Thyroid gland (tissue), 4 donors: ENCODE results near the gene PSMD1.

Experiments used
- CTCF ChIP-seq, 6 experiments: fragments of 200-600 bp in 3 of 6; fragments of 450-650 bp in 3 of 6; sonication (generic) in 3 of 6; IDR thresholded peaks; one replicate each; pipeline ENCODE4 v1.5.1; 2016 to 2019; ENCODE audit warnings: antibody characterized with exemption in 6 of 6, mild to moderate bottlenecking in 2 of 6, inconsistent platforms in 1 of 6, moderate library complexity in 1 of 6
- POLR2A ChIP-seq, 2 donors: fragments of 450-650 bp; IDR thresholded peaks; one replicate each; pipeline ENCODE4 v1.6.1; 2017; ENCODE audit warnings: antibody characterized with exemption in 2 of 2, mild to moderate bottlenecking in 2 of 2, moderate library complexity in 1 of 2

- no peak for TF ChIP-seq CTCF (IDR thresholded peaks at IDR 0.05)
- TF ChIP-seq POLR2A (IDR thresholded peaks at IDR 0.05), result no peak
Measured at GRCh38 chr2:231069379-231070054, 12.8 kb downstream of the PSMD1 start.
